Spleen (tissue), 11 donors: ENCODE measurements around the gene ZMIZ1. TPM values are rescaled to one million over a fixed set of nuclear protein-coding genes. Genes with fewer than 3 reads are reported as not detected.

ENCODE experiments used
- DNase-seq: peaks from one replicate; pipeline ENCODE4 v3.0.0-alpha.2; 2020
- H3K27ac ChIP-seq, 8 donors: fragments of 200-600 bp; sonication (generic) in 7 of 8; 1 replicate in 4 of 8; 2 replicates in 4 of 8; pipeline versions ENCODE4 v1.5.0 to v1.8.0; 2016 to 2021; ENCODE audit warnings: inconsistent platforms in 4 of 8, mild to moderate bottlenecking in 4 of 8, moderate library complexity in 1 of 8
- H3K27me3 ChIP-seq, 7 donors: fragments of 200-600 bp; sonication (generic) in 6 of 7; replicated peaks in 1 of 7; 1 replicate in 4 of 7; 2 replicates in 3 of 7; pipeline versions ENCODE4 v1.5.0 to v1.8.0; 2016 to 2021; ENCODE audit warnings: inconsistent platforms in 3 of 7, mild to moderate bottlenecking in 1 of 7
- H3K36me3 ChIP-seq, 6 donors: fragments of 200-600 bp; sonication (generic) in 5 of 6; 1 replicate in 4 of 6; 2 replicates in 2 of 6; pipeline versions ENCODE4 v1.5.0 to v1.8.0; 2016 to 2021; ENCODE audit warnings: inconsistent platforms in 2 of 6
- H3K4me1 ChIP-seq, 6 donors: fragments of 200-600 bp; sonication (generic) in 5 of 6; 1 replicate in 3 of 6; 2 replicates in 3 of 6; pipeline versions ENCODE4 v1.5.0 to v1.8.0; 2016 to 2021; ENCODE audit warnings: inconsistent platforms in 3 of 6
- H3K4me3 ChIP-seq, 8 donors: fragments of 200-600 bp; sonication (generic) in 7 of 8; 1 replicate in 4 of 8; 2 replicates in 4 of 8; pipeline versions ENCODE4 v1.5.0 to v1.8.0; 2016 to 2021; ENCODE audit warnings: inconsistent platforms in 4 of 8, mild to moderate bottlenecking in 4 of 8, moderate library complexity in 2 of 8
- H3K9me3 ChIP-seq, 8 donors: fragments of 200-600 bp; sonication (generic) in 7 of 8; 1 replicate in 4 of 8; 2 replicates in 4 of 8; pipeline versions ENCODE4 v1.5.0 to v1.8.0; 2016 to 2021; ENCODE audit warnings: inconsistent platforms in 4 of 8
- CTCF ChIP-seq, 11 experiments: fragments of 200-600 bp in 7 of 11; fragments of 450-650 bp in 4 of 11; sonication (generic) in 4 of 11; IDR thresholded peaks in 8 of 11; conservative IDR thresholded peaks in 3 of 11; 1 replicate in 7 of 11; 2 replicates in 4 of 11; pipeline versions ENCODE4 v1.4.0 to v1.8.0; 2016 to 2021; ENCODE audit warnings: antibody characterized with exemption in 11 of 11, inconsistent platforms in 4 of 11, mild to moderate bottlenecking in 1 of 11
- POLR2A ChIP-seq, 3 donors: fragments of 450-650 bp; IDR thresholded peaks; one replicate each; pipeline ENCODE4 v1.5.1; 2017; ENCODE audit warnings: antibody characterized with exemption in 3 of 3, mild to moderate bottlenecking in 1 of 3
- POLR2AphosphoS5 ChIP-seq, 3 donors: sonication (generic); formaldehyde crosslinking; IDR thresholded peaks; one replicate each; pipeline ENCODE4 v1.5.1; 2017; ENCODE audit warnings: antibody characterized with exemption in 3 of 3
- WGBS, 5 donors: extraction: QIAGEN DNeasy Blood & Tissue Kit in 3 of 5; methylation state at CpG; one replicate each; pipeline versions ENCODE4 v1.1.5 to v1.1.7; 2013 to 2018; 5-methylcytosine and 5-hydroxymethylcytosine counted together
- intact Hi-C: fragments of 100-400 bp; cut with DNase I; formaldehyde crosslinking; loops from one replicate; pipeline ENCODE4 v1.15.0; 2023; ENCODE audit warnings: low total_unique reads
- polyA plus RNA-seq, 3 donors: library from polyadenylated mRNA; stranded (reverse); fragments of 200-250 nt; gene quantifications; one replicate each; pipeline ENCODE4 v1.2.1, GENCODE V29; 2013
- total RNA-seq, 7 donors: library from RNA; depleted of rRNA in 3 of 7; stranded (reverse); fragments of >200 nt in 3 of 7; fragmentation: NEBNext Ultra II Directional in 4 of 7; extraction: Animal tissue kit (Norgen Biotek cat#: 25700) in 4 of 7; gene quantifications; one replicate each; pipeline versions ENCODE4 v1.1.0 to v1.2.1, GENCODE V29; 2016 to 2021
- donor health status: healthy with polysubstance abuse.
- donor health status: DM: no; HTN: no; CAD: no; lungs with moderate emphysema.
- donor health status: DM: no; HTN: no; CAD: no.
- donor health status: Bipolar disorder and iron deficiency.
- donor health status: healthy.
- donor health status: DM: no; HTN: no; CAD: no.
- donor health status: DM: yes; HTN: yes; CAD: no.

Gene ZMIZ1
- total and polyA plus RNA-seq, 10 donors: 10.7 to 210 (median 125) TPM

GRCh38 chr10:79249186-79250121, 180.7 kb downstream of the ZMIZ1 start:
- 55 to 69% (median 68%) methylated on average over 16 to 20 of the region's 20 CpGs for WGBS, 5 donors
- no peak for TF ChIP-seq POLR2A (IDR thresholded peaks at IDR 0.05)
- peak in 2 of 3 donors; percentile 17 to 74 for TF ChIP-seq POLR2AphosphoS5 (IDR thresholded peaks at IDR 0.05)
- no peak for TF ChIP-seq CTCF (IDR thresholded peaks at IDR 0.05 in 8 of 11, conservative IDR thresholded peaks at IDR 0.05 in 3 of 11)
- peaks cover 0 to 18% (median 0%) of the 10 kb centered on the region in 6 donors for H3K36me3 ChIP-seq

DNA sequence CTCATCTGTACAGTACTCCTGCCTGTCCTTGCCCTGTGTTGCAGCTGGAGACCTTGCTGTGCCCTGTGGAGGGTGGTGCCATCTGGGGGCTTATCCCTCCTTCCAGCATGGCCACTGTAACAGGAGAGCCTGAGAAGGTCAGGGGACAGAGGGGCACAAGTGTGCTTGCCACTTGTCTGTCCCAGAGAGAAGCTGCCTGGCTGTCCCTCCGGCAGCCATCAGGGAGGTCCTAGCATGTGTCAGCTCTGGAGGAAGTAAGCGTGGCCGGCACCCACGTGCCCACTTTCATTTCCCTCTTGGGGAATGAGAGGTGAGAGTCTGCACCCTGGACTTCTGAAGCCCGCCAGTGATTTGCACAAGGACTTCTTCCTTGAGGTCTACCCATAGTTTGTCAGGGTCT, 181.5 kb downstream of the ZMIZ1 start:
- intact Hi-C loops: no loop called here
- peaks cover 0 to 24% (median 0%) of the 10 kb centered on the region in 6 donors for H3K36me3 ChIP-seq
- TF ChIP-seq POLR2AphosphoS5 (IDR thresholded peaks at IDR 0.05) (peak; percentile 48 to 76 (median 64)), CTCF (IDR thresholded peaks at IDR 0.05 in 8 of 11, conservative IDR thresholded peaks at IDR 0.05 in 3 of 11) (no peak), POLR2A (IDR thresholded peaks at IDR 0.05) (no peak)
- WGBS, 5 donors: 11 to 27% (median 22%) methylated on average over 4 to 5 of the region's 5 CpGs
- H3K4me1 ChIP-seq: peaks cover 76 to 100% (median 100%) of the 10 kb centered on the region in 6 donors
- H3K4me3 ChIP-seq: peak overlapping the region in 2 of 8 donors; percentile 17 to 79
- peak; percentile 96 for DNase-seq
- no peaks in the 10 kb centered on the region for H3K27me3 ChIP-seq
- peak overlapping the region; percentile 54 to 93 (median 88) for H3K27ac ChIP-seq
- no peaks in the 10 kb centered on the region for H3K9me3 ChIP-seq

More at GRCh38 chr10:79249186-79250121, 180.7 kb downstream of the ZMIZ1 start:
- intact Hi-C loops: no loop called here
- no peak for DNase-seq
- peak overlapping the region in 2 of 8 donors; percentile 17 to 79 for H3K4me3 ChIP-seq
- H3K4me1 ChIP-seq: peaks cover 76 to 100% (median 100%) of the 10 kb centered on the region in 6 donors
- peak overlapping the region; percentile 69 to 93 (median 88) for H3K27ac ChIP-seq
- H3K9me3 ChIP-seq: no peaks in the 10 kb centered on the region
- H3K27me3 ChIP-seq: no peaks in the 10 kb centered on the region

- peak overlapping the region in 3 of 8 donors; percentile 89 to 93 (median 90) for H3K27ac ChIP-seq
- H3K4me3 ChIP-seq: no peak overlapping the region
- no peak for DNase-seq
- no peaks in the 10 kb centered on the region for H3K27me3 ChIP-seq
- H3K9me3 ChIP-seq: no peaks in the 10 kb centered on the region
- no peak for TF ChIP-seq CTCF (IDR thresholded peaks at IDR 0.05 in 8 of 11, conservative IDR thresholded peaks at IDR 0.05 in 3 of 11)
- no peak for TF ChIP-seq POLR2A (IDR thresholded peaks at IDR 0.05)
- peak in 1 of 3 donors; percentile 47 for TF ChIP-seq POLR2AphosphoS5 (IDR thresholded peaks at IDR 0.05)
- peaks cover 0 to 44% (median 1%) of the 10 kb centered on the region in 6 donors for H3K36me3 ChIP-seq
- intact Hi-C loops: no loop called here
- H3K4me1 ChIP-seq: peaks cover 55 to 100% (median 89%) of the 10 kb centered on the region in 6 donors
- 45 to 75% (median 71%) methylated on average over 3 to 5 of the region's 5 CpGs for WGBS, 5 donors
Measured at GRCh38 chr10:79252450-79252849, 183.7 kb downstream of the ZMIZ1 start.

GRCh38 chr10:79252971-79253370, 184.2 kb downstream of the ZMIZ1 start:
- no peak for DNase-seq
- H3K27ac ChIP-seq: peak overlapping the region in 1 of 8 donors; percentile 93
- peaks cover 0 to 49% (median 3%) of the 10 kb centered on the region in 6 donors for H3K36me3 ChIP-seq
- intact Hi-C loops: no loop called here
- H3K4me1 ChIP-seq: peaks cover 51 to 100% (median 86%) of the 10 kb centered on the region in 6 donors
- 81 to 87% (median 85%) methylated on average over 4 of the region's 4 CpGs for WGBS, 5 donors
- TF ChIP-seq POLR2A (IDR thresholded peaks at IDR 0.05): no peak
- H3K9me3 ChIP-seq: no peaks in the 10 kb centered on the region
- H3K27me3 ChIP-seq: no peaks in the 10 kb centered on the region
- H3K4me3 ChIP-seq: no peak overlapping the region
